HEK293T (cell line): Measurements from ENCODE around the gene LSM14B.

Source experiments
- CTCF ChIA-PET: fragments of 350-600 bp; formaldehyde crosslinking; extraction: SDS; loops from one replicate; lab custom pipeline; 2021; ENCODE audit warnings: antibody characterized with exemption, inconsistent platforms; lab: Yijun Ruan, JAX
- POLR2A ChIA-PET: fragments of 350-600 bp; formaldehyde crosslinking; extraction: SDS; loops from one replicate; lab custom pipeline; 2020; ENCODE audit warnings: antibody characterized with exemption, inconsistent platforms; lab: Yijun Ruan, JAX
- DNase-seq: peaks from one replicate; pipeline ENCODE4 v3.0.0; 2012; ENCODE audit warnings: mixed read lengths; ENCODE audit errors: extremely low spot score
- ARNT ChIP-seq: fragments of 450-650 bp; IDR thresholded peaks from 2 replicates; pipeline ENCODE4 v1.6.1; 2017; ENCODE audit warnings: mild to moderate bottlenecking
- BHLHE40 ChIP-seq: fragments of 450-650 bp; IDR thresholded peaks from 2 replicates; pipeline ENCODE4 v1.6.1; 2016; ENCODE audit warnings: mild to moderate bottlenecking, moderate library complexity, borderline replicate concordance
- CTBP1 ChIP-seq: fragments of 450-650 bp; IDR thresholded peaks from 2 replicates; pipeline ENCODE4 v1.6.1; 2016; ENCODE audit warnings: borderline replicate concordance
- ELF4 ChIP-seq: fragments of 450-650 bp; IDR thresholded peaks from 2 replicates; pipeline ENCODE4 v1.6.1; 2017; ENCODE audit warnings: antibody characterized with exemption
- FOXA1 ChIP-seq: fragments of 450-650 bp; IDR thresholded peaks from 2 replicates; pipeline ENCODE4 v1.6.1; 2016; ENCODE audit warnings: mild to moderate bottlenecking
- FOXK2 ChIP-seq: fragments of 450-650 bp; IDR thresholded peaks from 2 replicates; pipeline ENCODE4 v1.6.1; 2016; ENCODE audit warnings: mild to moderate bottlenecking
- FOXM1 ChIP-seq: fragments of 450-650 bp; IDR thresholded peaks from 2 replicates; pipeline ENCODE4 v1.6.1; 2017; ENCODE audit warnings: mild to moderate bottlenecking, borderline replicate concordance
- HDGF ChIP-seq: fragments of 450-650 bp; IDR thresholded peaks from 2 replicates; pipeline ENCODE4 v1.6.1; 2017; ENCODE audit warnings: antibody characterized with exemption, borderline replicate concordance
- L3MBTL2 ChIP-seq: fragments of 450-650 bp; conservative IDR thresholded peaks from 2 replicates; pipeline ENCODE4 v1.6.1; 2016; ENCODE audit warnings: mild to moderate bottlenecking
- LEF1 ChIP-seq: fragments of 450-650 bp; IDR thresholded peaks from 2 replicates; pipeline ENCODE4 v1.6.1; 2017; ENCODE audit warnings: mild to moderate bottlenecking, borderline replicate concordance
- NFRKB ChIP-seq: fragments of 450-650 bp; IDR thresholded peaks from 2 replicates; pipeline ENCODE4 v1.6.1; 2016; ENCODE audit warnings: mild to moderate bottlenecking, moderate library complexity
- SP1 ChIP-seq: fragments of 450-650 bp; IDR thresholded peaks from 2 replicates; pipeline ENCODE4 v1.6.1; 2017
- SUZ12 ChIP-seq: fragments of 450-650 bp; IDR thresholded peaks from 2 replicates; pipeline ENCODE4 v1.6.1; 2016; ENCODE audit warnings: mild to moderate bottlenecking
- TARDBP ChIP-seq: fragments of 450-650 bp; IDR thresholded peaks from 2 replicates; pipeline ENCODE4 v1.6.1; 2016
- ZNF384 ChIP-seq: fragments of 450-650 bp; IDR thresholded peaks from 2 replicates; pipeline ENCODE4 v1.6.1; 2016
- TF ChIP-seq, protein P1 (sequence below): fragments of 450-650 bp; IDR thresholded peaks from 2 replicates; pipeline ENCODE4 v1.6.1; 2016

Gene LSM14B

DNA sequence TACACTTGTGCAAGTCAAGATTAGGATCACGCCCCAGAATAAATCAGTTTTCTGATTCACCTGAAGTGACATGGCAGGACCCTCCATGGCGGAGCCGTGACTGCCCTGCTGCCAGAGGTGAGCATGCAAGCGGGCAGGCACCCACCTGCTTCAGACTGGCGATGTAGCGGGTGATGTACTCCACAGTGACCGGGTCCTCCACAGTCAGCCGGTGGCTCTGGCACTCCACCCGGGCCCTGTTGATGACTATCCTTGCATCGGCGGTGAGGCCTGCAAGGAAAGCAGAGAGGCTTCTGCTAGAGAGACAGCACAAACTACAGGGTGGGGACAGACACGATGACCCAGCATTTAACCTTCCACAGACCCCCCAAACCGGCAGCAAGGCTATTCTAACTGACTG lies 17.4 kb downstream of the LSM14B start:
- no peak for DNase-seq
- CTCF ChIA-PET = no interaction called here
- POLR2A ChIA-PET = interaction anchor here (1.3 kb wide), 1 partner anchor 18 kb away, joined by 3 read pairs; the partner anchor contains the start of gene LSM14B
- TF ChIP-seq TARDBP = no peak
- no peak for TF ChIP-seq SUZ12
- no peak for TF ChIP-seq SP1
- no peak for TF ChIP-seq ZNF384
- TF ChIP-seq CTBP1 = no peak
- no peak for TF ChIP-seq L3MBTL2
- TF ChIP-seq FOXK2 = no peak

- no peak for DNase-seq
- ChIA-PET CTCF (no interaction called here), POLR2A (interaction anchor here (1.7 to 1.8 kb wide), 2 partner anchors 19 to 75 kb away, joined by 7 to 9 read pairs; partner anchors contain the start of genes LSM14B and TAF4)
- TF ChIP-seq FOXM1 (no peak), LEF1 (no peak), TARDBP (no peak), CTBP1 (no peak)
- TF ChIP-seq, protein P1, sequence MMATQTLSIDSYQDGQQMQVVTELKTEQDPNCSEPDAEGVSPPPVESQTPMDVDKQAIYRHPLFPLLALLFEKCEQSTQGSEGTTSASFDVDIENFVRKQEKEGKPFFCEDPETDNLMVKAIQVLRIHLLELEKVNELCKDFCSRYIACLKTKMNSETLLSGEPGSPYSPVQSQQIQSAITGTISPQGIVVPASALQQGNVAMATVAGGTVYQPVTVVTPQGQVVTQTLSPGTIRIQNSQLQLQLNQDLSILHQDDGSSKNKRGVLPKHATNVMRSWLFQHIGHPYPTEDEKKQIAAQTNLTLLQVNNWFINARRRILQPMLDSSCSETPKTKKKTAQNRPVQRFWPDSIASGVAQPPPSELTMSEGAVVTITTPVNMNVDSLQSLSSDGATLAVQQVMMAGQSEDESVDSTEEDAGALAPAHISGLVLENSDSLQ = no peak
Measured at GRCh38 chr20:62141043-62141396, 18.7 kb downstream of the LSM14B start.

- TF ChIP-seq FOXK2 = no peak
- TF ChIP-seq, protein P1 = no peak
- no peak for TF ChIP-seq SUZ12
- no peak for TF ChIP-seq TARDBP
- TF ChIP-seq ARNT = no peak
- TF ChIP-seq FOXM1 = no peak
- no peak for TF ChIP-seq FOXA1
- TF ChIP-seq NFRKB = no peak
- no peak for TF ChIP-seq L3MBTL2
- no peak for TF ChIP-seq LEF1
- no peak for TF ChIP-seq CTBP1
- TF ChIP-seq ELF4 = no peak
- TF ChIP-seq ZNF384 = no peak
- no peak for TF ChIP-seq SP1
- no peak for TF ChIP-seq HDGF
- TF ChIP-seq BHLHE40 = no peak
- POLR2A ChIA-PET = interaction anchor here (0.8 to 1.8 kb wide), 4 partner anchors 15 to 131 kb away, joined by 3 to 9 read pairs (median 6); partner anchors contain the start of genes LSM14B and TAF4
- CTCF ChIA-PET = interaction anchor here (1.2 to 1.3 kb wide), 2 partner anchors 15 to 72 kb away, joined by 4 read pairs; no protein-coding TSS in a partner anchor
- peak; percentile 37 for DNase-seq
Measured at GRCh38 chr20:62141397-62142251, 19.3 kb downstream of the LSM14B start.

- ChIA-PET POLR2A (interaction anchor here (1.0 to 1.8 kb wide), 5 partner anchors 20 to 132 kb away, joined by 3 to 9 read pairs (median 4); partner anchors contain the start of genes LSM14B and TAF4), CTCF (interaction anchor here (1.2 to 1.3 kb wide), 2 partner anchors 14 to 73 kb away, joined by 4 read pairs; no protein-coding TSS in a partner anchor)
Measured at GRCh38 chr20:62142252-62143080, 20.2 kb downstream of the LSM14B start.

More at GRCh38 chr20:62142252-62143080, 20.2 kb downstream of the LSM14B start:
- TF ChIP-seq NFRKB = no peak
- TF ChIP-seq ZNF384 = no peak
- TF ChIP-seq CTBP1 = no peak
- no peak for TF ChIP-seq SP1
- TF ChIP-seq ELF4 = no peak
- no peak for TF ChIP-seq TARDBP
- no peak for TF ChIP-seq SUZ12
- TF ChIP-seq FOXA1 = no peak
- no peak for TF ChIP-seq BHLHE40
- TF ChIP-seq, protein P1 = no peak
- no peak for TF ChIP-seq LEF1
- TF ChIP-seq ARNT = no peak
- no peak for TF ChIP-seq FOXK2
- TF ChIP-seq FOXM1 = no peak
- no peak for TF ChIP-seq L3MBTL2
- DNase-seq = no peak
